Retinal pigment epithelial cell (primary cell): ENCODE results near the gene RASGEF1C.
"Not testable (repeated sequence)": the region's sequence is repeated elsewhere in the genome, so short reads cannot be mapped to it uniquely, and the experiment has no call there.

Experiments used
- DNase-seq: peaks from one replicate; pipeline ENCODE4 v3.0.0-alpha.2; 2010; ENCODE audit warnings: low read depth
- H3K4me3 ChIP-seq: 2 replicates; pipeline ENCODE4 v1.5.1; 2011; ENCODE audit warnings: mild to moderate bottlenecking, low read length, control low read depth, moderate library complexity
- CTCF ChIP-seq: conservative IDR thresholded peaks from 2 replicates; pipeline ENCODE4 v1.5.1; 2011; ENCODE audit warnings: low read depth, low read length, control low read depth, inconsistent platforms

The RASGEF1C gene

GRCh38 chr5:180211761-180212035 is 2.7 kb upstream of the RASGEF1C start:
- TF ChIP-seq CTCF = no peak
- no peak for DNase-seq
- H3K4me3 ChIP-seq = no peak overlapping the region

- no peak for TF ChIP-seq CTCF
- H3K4me3 ChIP-seq = no peak overlapping the region
- no peak for DNase-seq
Measured at GRCh38 chr5:180210961-180211760, 2.1 kb upstream of the RASGEF1C start.

GRCh38 chr5:180210077-180210476 is 1.1 kb upstream of the RASGEF1C start:
- not testable (repeated sequence) for H3K4me3 ChIP-seq, DNase-seq

- H3K4me3 ChIP-seq = peak overlapping the region; percentile 37
- no peak for DNase-seq
- peak; percentile 24 for TF ChIP-seq CTCF
Measured at GRCh38 chr5:180208435-180209081, 453 bp downstream of the RASGEF1C start.

- no peak for TF ChIP-seq CTCF
- no peak for DNase-seq
- H3K4me3 ChIP-seq = peak overlapping the region; percentile 37
Measured at GRCh38 chr5:180208038-180208434, 975 bp downstream of the RASGEF1C start.

GRCh38 chr5:180207593-180207992 is 1.4 kb downstream of the RASGEF1C start:
- DNase-seq = no peak
- no peak for TF ChIP-seq CTCF
- H3K4me3 ChIP-seq = no peak overlapping the region

- DNase-seq = no peak
- no peak for TF ChIP-seq CTCF
- H3K4me3 ChIP-seq = no peak overlapping the region
Measured at GRCh38 chr5:180206993-180207392, 2.0 kb downstream of the RASGEF1C start.
